ENCODE results near the gene MAN2B2.

The MAN2B2 gene

GRCh38 chr4:6602289-6602688 lies 27.3 kb downstream of the MAN2B2 start:
- Histone ChIP-seq H3K27ac (replicated peaks; ENCODE audit: low read length) (no peak overlapping the region), H3K27me3 (ENCODE audit: control insufficient read depth in 3 of 3, insufficient read depth in 3 of 3, low read depth in 1 of 3, low read length in 3 of 3) (no peaks in the 10 kb centered on the region), H3K79me1 (ENCODE audit: low read depth, low read length) (no peaks in the 10 kb centered on the region), H2AK5ac (ENCODE audit: low read depth, low read length) (no peak overlapping the region), H3K23ac (ENCODE audit: low read depth, low read length, poor library complexity) (no peak overlapping the region), H3K18ac (ENCODE audit: low read length) (no peak overlapping the region), H3K4ac (ENCODE audit: low read length) (no peak overlapping the region), H3K9me3 (replicated peaks in 1 of 2; ENCODE audit: control insufficient read depth in 2 of 2, insufficient read depth in 1 of 2, low read depth in 1 of 2, low read length in 2 of 2) (peaks cover 6 to 14% of the 10 kb centered on the region in 2 donors), H3K4me2 (ENCODE audit: insufficient read depth, low read length, poor library complexity, severe bottlenecking) (no peak overlapping the region), H3K9ac (ENCODE audit: low read depth, low read length, poor library complexity) (no peak overlapping the region), H2BK15ac (ENCODE audit: low read length) (no peak overlapping the region), H2BK120ac (ENCODE audit: low read depth, low read length) (no peak overlapping the region), H4K8ac (ENCODE audit: low read depth, low read length) (no peak overlapping the region), H2AFZ (ENCODE audit: low read length) (no peak overlapping the region), H2BK12ac (ENCODE audit: low read length) (no peak overlapping the region), H4K91ac (ENCODE audit: low read depth, low read length, poor library complexity) (no peak overlapping the region), H3K14ac (ENCODE audit: low read length) (no peak overlapping the region), H3K36me3 (replicated peaks in 1 of 2; ENCODE audit: control insufficient read depth in 2 of 2, insufficient read depth in 2 of 2, low read length in 2 of 2) (peaks cover 5 to 15% of the 10 kb centered on the region in 2 donors), H3K4me1 (ENCODE audit: control insufficient read depth in 2 of 2, insufficient read depth in 1 of 2, low read depth in 1 of 2, low read length in 2 of 2) (no peaks in the 10 kb centered on the region), H2BK5ac (ENCODE audit: low read length) (no peak overlapping the region), H3K4me3 (ENCODE audit: low read length in 2 of 2) (no peak overlapping the region)
- DNase-seq (ENCODE audit: low spot score) = no peak
- WGBS, 2 donors (ENCODE audit: extremely low coverage in 2 of 2, insufficient read length in 2 of 2, insufficient replicate concordance in 1 of 2) = no CpG with 5 or more reads among the region's 6 CpGs

DNA sequence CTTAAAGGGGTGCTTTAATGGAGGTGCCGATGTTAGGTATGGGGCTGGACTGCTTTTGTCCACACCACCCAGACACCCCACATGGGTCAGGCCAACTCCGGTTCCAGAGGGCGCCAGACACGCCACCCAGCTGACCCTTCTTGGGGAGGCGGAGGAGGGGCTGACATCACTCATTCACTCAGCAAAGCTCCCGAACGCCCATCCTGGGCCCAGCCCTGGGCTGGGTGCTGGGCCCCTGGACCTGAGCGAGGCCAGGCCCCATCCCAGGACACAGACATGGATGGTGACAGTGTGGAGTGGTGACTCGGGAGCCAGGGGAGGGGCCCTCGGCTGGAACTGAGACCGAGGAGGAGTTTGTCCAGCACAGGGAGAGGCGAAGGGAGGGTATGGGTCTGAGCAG lies 28.1 kb downstream of the MAN2B2 start:
- no peaks in the 10 kb centered on the region for H3K27me3 ChIP-seq (ENCODE audit: control insufficient read depth in 3 of 3, insufficient read depth in 3 of 3, low read depth in 1 of 3, low read length in 3 of 3)
- H2BK15ac ChIP-seq (ENCODE audit: low read length) = no peak overlapping the region
- peak overlapping the region; percentile 25 for H3K23ac ChIP-seq (ENCODE audit: low read depth, low read length, poor library complexity)
- DNase-seq (ENCODE audit: low spot score) = no peak
- no peak overlapping the region for H3K27ac ChIP-seq (replicated peaks; ENCODE audit: low read length)
- H4K91ac ChIP-seq (ENCODE audit: low read depth, low read length, poor library complexity) = no peak overlapping the region
- no peak overlapping the region for H3K4me3 ChIP-seq (ENCODE audit: low read length in 2 of 2)
- H3K36me3 ChIP-seq (replicated peaks in 1 of 2; ENCODE audit: control insufficient read depth in 2 of 2, insufficient read depth in 2 of 2, low read length in 2 of 2) = peaks cover 2 to 15% of the 10 kb centered on the region in 2 donors
- no peak overlapping the region for H3K9ac ChIP-seq (ENCODE audit: low read depth, low read length, poor library complexity)
- no peaks in the 10 kb centered on the region for H3K79me1 ChIP-seq (ENCODE audit: low read depth, low read length)
- no peak overlapping the region for H3K4me2 ChIP-seq (ENCODE audit: insufficient read depth, low read length, poor library complexity, severe bottlenecking)
- H3K14ac ChIP-seq (ENCODE audit: low read length) = no peak overlapping the region
- no peak overlapping the region for H2BK12ac ChIP-seq (ENCODE audit: low read length)
- H2BK5ac ChIP-seq (ENCODE audit: low read length) = no peak overlapping the region
- no peaks in the 10 kb centered on the region for H3K4me1 ChIP-seq (ENCODE audit: control insufficient read depth in 2 of 2, insufficient read depth in 1 of 2, low read depth in 1 of 2, low read length in 2 of 2)
- H2AFZ ChIP-seq (ENCODE audit: low read length) = no peak overlapping the region
- no CpG with 5 or more reads among the region's 12 CpGs for WGBS, 2 donors (ENCODE audit: extremely low coverage in 2 of 2, insufficient read length in 2 of 2, insufficient replicate concordance in 1 of 2)
- no peak overlapping the region for H2AK5ac ChIP-seq (ENCODE audit: low read depth, low read length)
- no peak overlapping the region for H3K4ac ChIP-seq (ENCODE audit: low read length)
- H4K8ac ChIP-seq (ENCODE audit: low read depth, low read length) = no peak overlapping the region
- peak overlapping the region; percentile 48 for H3K18ac ChIP-seq (ENCODE audit: low read length)
- H3K9me3 ChIP-seq (replicated peaks in 1 of 2; ENCODE audit: control insufficient read depth in 2 of 2, insufficient read depth in 1 of 2, low read depth in 1 of 2, low read length in 2 of 2) = peaks cover 6 to 16% of the 10 kb centered on the region in 2 donors
- H2BK120ac ChIP-seq (ENCODE audit: low read depth, low read length) = no peak overlapping the region

- H3K14ac ChIP-seq (ENCODE audit: low read length) = no peak overlapping the region
- H4K8ac ChIP-seq (ENCODE audit: low read depth, low read length) = no peak overlapping the region
- no peak overlapping the region for H2BK5ac ChIP-seq (ENCODE audit: low read length)
- H2AK5ac ChIP-seq (ENCODE audit: low read depth, low read length) = no peak overlapping the region
- WGBS, 2 donors (ENCODE audit: extremely low coverage in 2 of 2, insufficient read length in 2 of 2, insufficient replicate concordance in 1 of 2) = no CpG with 5 or more reads among the region's 8 CpGs
- no peaks in the 10 kb centered on the region for H3K27me3 ChIP-seq (ENCODE audit: control insufficient read depth in 3 of 3, insufficient read depth in 3 of 3, low read depth in 1 of 3, low read length in 3 of 3)
- H3K79me1 ChIP-seq (ENCODE audit: low read depth, low read length) = no peaks in the 10 kb centered on the region
- peaks cover 0 to 3% of the 10 kb centered on the region in 2 donors for H3K4me1 ChIP-seq (ENCODE audit: control insufficient read depth in 2 of 2, insufficient read depth in 1 of 2, low read depth in 1 of 2, low read length in 2 of 2)
- H3K4me3 ChIP-seq (ENCODE audit: low read length in 2 of 2) = no peak overlapping the region
- H4K91ac ChIP-seq (ENCODE audit: low read depth, low read length, poor library complexity) = no peak overlapping the region
- no peak overlapping the region for H3K4me2 ChIP-seq (ENCODE audit: insufficient read depth, low read length, poor library complexity, severe bottlenecking)
- H3K27ac ChIP-seq (replicated peaks; ENCODE audit: low read length) = no peak overlapping the region
- H3K9me3 ChIP-seq (replicated peaks in 1 of 2; ENCODE audit: control insufficient read depth in 2 of 2, insufficient read depth in 1 of 2, low read depth in 1 of 2, low read length in 2 of 2) = peaks cover 6 to 16% of the 10 kb centered on the region in 2 donors
- no peak overlapping the region for H2BK12ac ChIP-seq (ENCODE audit: low read length)
- H3K9ac ChIP-seq (ENCODE audit: low read depth, low read length, poor library complexity) = no peak overlapping the region
- no peak overlapping the region for H2BK120ac ChIP-seq (ENCODE audit: low read depth, low read length)
- H3K23ac ChIP-seq (ENCODE audit: low read depth, low read length, poor library complexity) = no peak overlapping the region
- H2AFZ ChIP-seq (ENCODE audit: low read length) = no peak overlapping the region
- DNase-seq (ENCODE audit: low spot score) = no peak
- peaks cover 2 to 15% of the 10 kb centered on the region in 2 donors for H3K36me3 ChIP-seq (replicated peaks in 1 of 2; ENCODE audit: control insufficient read depth in 2 of 2, insufficient read depth in 2 of 2, low read length in 2 of 2)
- H3K4ac ChIP-seq (ENCODE audit: low read length) = no peak overlapping the region
- H2BK15ac ChIP-seq (ENCODE audit: low read length) = no peak overlapping the region
- H3K18ac ChIP-seq (ENCODE audit: low read length) = no peak overlapping the region
These were observed 30.1 kb downstream of the MAN2B2 start for GRCh38 chr4:6605114-6605513.

DNA sequence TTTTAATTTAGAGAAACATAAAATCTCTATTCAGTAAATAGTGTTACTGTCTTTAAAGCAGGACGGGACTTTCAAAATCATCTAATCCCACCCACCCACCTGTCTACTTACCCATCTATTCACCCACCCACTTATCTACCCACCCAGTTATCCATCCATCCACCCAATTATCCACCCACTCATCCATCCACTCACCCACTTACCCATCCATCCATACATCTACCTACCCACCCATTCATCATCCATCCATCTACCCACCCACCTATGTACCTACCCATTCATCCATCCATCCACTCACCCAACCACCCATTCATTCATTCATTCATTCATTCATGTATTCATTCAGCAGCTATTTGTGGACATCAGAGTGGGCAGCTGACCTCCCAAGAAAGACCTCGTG lies 30.6 kb downstream of the MAN2B2 start:
- no peak for DNase-seq (ENCODE audit: low spot score)
- Histone ChIP-seq H2BK5ac (ENCODE audit: low read length) (no peak overlapping the region), H3K36me3 (replicated peaks in 1 of 2; ENCODE audit: control insufficient read depth in 2 of 2, insufficient read depth in 2 of 2, low read length in 2 of 2) (peaks cover 4 to 18% of the 10 kb centered on the region in 2 donors), H3K14ac (ENCODE audit: low read length) (no peak overlapping the region), H2AK5ac (ENCODE audit: low read depth, low read length) (no peak overlapping the region), H4K8ac (ENCODE audit: low read depth, low read length) (no peak overlapping the region), H3K4ac (ENCODE audit: low read length) (no peak overlapping the region), H3K18ac (ENCODE audit: low read length) (no peak overlapping the region), H3K9ac (ENCODE audit: low read depth, low read length, poor library complexity) (no peak overlapping the region), H3K27ac (replicated peaks; ENCODE audit: low read length) (no peak overlapping the region), H3K4me1 (ENCODE audit: control insufficient read depth in 2 of 2, insufficient read depth in 1 of 2, low read depth in 1 of 2, low read length in 2 of 2) (peaks cover 0 to 3% of the 10 kb centered on the region in 2 donors), H2BK120ac (ENCODE audit: low read depth, low read length) (no peak overlapping the region), H3K4me3 (ENCODE audit: low read length in 2 of 2) (no peak overlapping the region), H2BK12ac (ENCODE audit: low read length) (no peak overlapping the region), H3K9me3 (replicated peaks in 1 of 2; ENCODE audit: control insufficient read depth in 2 of 2, insufficient read depth in 1 of 2, low read depth in 1 of 2, low read length in 2 of 2) (peaks cover 6 to 16% of the 10 kb centered on the region in 2 donors), H3K27me3 (ENCODE audit: control insufficient read depth in 3 of 3, insufficient read depth in 3 of 3, low read depth in 1 of 3, low read length in 3 of 3) (no peaks in the 10 kb centered on the region), H3K23ac (ENCODE audit: low read depth, low read length, poor library complexity) (no peak overlapping the region), H3K4me2 (ENCODE audit: insufficient read depth, low read length, poor library complexity, severe bottlenecking) (no peak overlapping the region), H2BK15ac (ENCODE audit: low read length) (no peak overlapping the region), H4K91ac (ENCODE audit: low read depth, low read length, poor library complexity) (no peak overlapping the region), H2AFZ (ENCODE audit: low read length) (no peak overlapping the region), H3K79me1 (ENCODE audit: low read depth, low read length) (no peaks in the 10 kb centered on the region)
- WGBS, 2 donors (ENCODE audit: extremely low coverage in 2 of 2, insufficient read length in 2 of 2, insufficient replicate concordance in 1 of 2) = no CpG with 5 or more reads among the region's 2 CpGs
